Measurements from ENCODE around the gene PLEKHH2.

DNA sequence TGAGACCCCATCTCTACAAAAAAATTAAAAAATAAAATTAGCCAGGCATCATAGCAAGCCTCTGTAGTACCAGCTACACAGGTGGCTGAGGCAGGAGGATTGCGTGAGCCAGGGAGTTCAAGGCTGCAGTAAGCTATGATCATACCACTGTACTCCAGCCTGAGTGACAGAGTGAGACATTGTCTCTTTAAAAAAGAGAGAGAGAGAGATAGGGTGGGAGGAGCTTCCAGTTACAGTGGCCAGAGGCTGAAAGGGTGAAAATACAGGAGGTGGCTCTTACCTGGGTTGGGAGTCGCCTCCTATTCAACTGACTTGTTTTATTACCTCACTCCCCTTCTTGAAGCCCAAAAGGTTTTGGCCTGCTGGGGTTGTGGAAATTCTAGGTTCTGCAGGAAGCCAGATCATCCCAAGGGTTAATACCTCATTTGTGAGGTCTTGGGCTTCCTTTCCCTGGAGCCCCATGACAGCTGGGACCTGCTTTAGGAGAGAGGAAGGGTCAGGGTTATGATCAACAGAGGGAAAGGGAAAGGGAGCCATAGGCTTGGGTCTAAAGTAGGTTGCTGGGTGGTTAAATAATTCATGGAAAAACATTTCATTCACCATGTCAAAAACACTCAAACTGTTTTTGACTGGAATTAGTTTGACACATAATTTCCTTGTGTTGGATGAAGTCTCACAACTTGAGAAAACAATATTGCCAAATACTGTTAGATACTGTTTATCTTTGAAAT, 154.1 kb downstream of the PLEKHH2 start:
- TF ChIP-seq, protein P1, sequence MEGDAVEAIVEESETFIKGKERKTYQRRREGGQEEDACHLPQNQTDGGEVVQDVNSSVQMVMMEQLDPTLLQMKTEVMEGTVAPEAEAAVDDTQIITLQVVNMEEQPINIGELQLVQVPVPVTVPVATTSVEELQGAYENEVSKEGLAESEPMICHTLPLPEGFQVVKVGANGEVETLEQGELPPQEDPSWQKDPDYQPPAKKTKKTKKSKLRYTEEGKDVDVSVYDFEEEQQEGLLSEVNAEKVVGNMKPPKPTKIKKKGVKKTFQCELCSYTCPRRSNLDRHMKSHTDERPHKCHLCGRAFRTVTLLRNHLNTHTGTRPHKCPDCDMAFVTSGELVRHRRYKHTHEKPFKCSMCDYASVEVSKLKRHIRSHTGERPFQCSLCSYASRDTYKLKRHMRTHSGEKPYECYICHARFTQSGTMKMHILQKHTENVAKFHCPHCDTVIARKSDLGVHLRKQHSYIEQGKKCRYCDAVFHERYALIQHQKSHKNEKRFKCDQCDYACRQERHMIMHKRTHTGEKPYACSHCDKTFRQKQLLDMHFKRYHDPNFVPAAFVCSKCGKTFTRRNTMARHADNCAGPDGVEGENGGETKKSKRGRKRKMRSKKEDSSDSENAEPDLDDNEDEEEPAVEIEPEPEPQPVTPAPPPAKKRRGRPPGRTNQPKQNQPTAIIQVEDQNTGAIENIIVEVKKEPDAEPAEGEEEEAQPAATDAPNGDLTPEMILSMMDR (IDR thresholded peaks at IDR 0.05), result no peak
- TF ChIP-seq EP300 (IDR thresholded peaks at IDR 0.05) (no peak), POLR2A (IDR thresholded peaks at IDR 0.05) (no peak)
